ENCODE measurements around the gene CSNK1G1. TPM values are rescaled to one million over a fixed set of nuclear protein-coding genes. Genes with fewer than 3 reads are reported as not detected.

CSNK1G1 gene
- total RNA-seq, 2 donors from 2014 or later: 9.3 to 11.8 TPM

- no peaks in the 10 kb centered on the region for H3K36me3 ChIP-seq
- H3K27me3 ChIP-seq (replicated peaks; ENCODE audit: insufficient read depth): no peaks in the 10 kb centered on the region
- no peak overlapping the region for H3K4me3 ChIP-seq
- DNase-seq (ENCODE audit: low spot score) (no peak), ATAC-seq (ENCODE audit: insufficient number of reproducible peaks, low FRiP score, low read depth) (no peak)
- H3K9me3 ChIP-seq: no peaks in the 10 kb centered on the region
- H3K4me1 ChIP-seq (ENCODE audit: control insufficient read depth in 1 of 2, low read depth in 2 of 2): no peaks in the 10 kb centered on the region
- TF ChIP-seq, protein P1, sequence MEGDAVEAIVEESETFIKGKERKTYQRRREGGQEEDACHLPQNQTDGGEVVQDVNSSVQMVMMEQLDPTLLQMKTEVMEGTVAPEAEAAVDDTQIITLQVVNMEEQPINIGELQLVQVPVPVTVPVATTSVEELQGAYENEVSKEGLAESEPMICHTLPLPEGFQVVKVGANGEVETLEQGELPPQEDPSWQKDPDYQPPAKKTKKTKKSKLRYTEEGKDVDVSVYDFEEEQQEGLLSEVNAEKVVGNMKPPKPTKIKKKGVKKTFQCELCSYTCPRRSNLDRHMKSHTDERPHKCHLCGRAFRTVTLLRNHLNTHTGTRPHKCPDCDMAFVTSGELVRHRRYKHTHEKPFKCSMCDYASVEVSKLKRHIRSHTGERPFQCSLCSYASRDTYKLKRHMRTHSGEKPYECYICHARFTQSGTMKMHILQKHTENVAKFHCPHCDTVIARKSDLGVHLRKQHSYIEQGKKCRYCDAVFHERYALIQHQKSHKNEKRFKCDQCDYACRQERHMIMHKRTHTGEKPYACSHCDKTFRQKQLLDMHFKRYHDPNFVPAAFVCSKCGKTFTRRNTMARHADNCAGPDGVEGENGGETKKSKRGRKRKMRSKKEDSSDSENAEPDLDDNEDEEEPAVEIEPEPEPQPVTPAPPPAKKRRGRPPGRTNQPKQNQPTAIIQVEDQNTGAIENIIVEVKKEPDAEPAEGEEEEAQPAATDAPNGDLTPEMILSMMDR (IDR thresholded peaks at IDR 0.05): no peak
- no peak overlapping the region for H3K27ac ChIP-seq
Observed at GRCh38 chr15:64264502-64264901, 91.5 kb downstream of the CSNK1G1 start.

DNA sequence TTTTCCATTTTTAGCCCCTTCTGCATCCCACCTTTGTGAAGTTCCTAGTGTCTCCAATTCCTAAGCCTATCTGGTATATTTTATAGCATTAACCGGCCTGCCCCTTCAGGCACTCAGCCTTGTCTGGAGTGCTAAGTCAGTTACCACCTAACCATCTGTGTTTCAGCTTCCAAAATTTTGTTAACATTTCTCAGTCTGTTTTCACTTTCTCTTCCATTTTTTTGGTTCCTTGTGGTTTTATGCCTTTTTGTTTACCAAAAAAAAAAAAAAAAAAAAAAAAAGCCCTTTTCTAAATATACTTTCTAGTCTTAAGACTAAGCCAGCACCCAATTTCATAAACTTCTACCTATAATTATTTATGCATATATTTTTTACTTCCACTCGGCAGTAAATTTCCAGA, 92.4 kb downstream of the CSNK1G1 start:
- no peaks in the 10 kb centered on the region for H3K9me3 ChIP-seq
- TF ChIP-seq, protein P1 (IDR thresholded peaks at IDR 0.05): no peak
- DNase-seq (ENCODE audit: low spot score) (no peak), ATAC-seq (ENCODE audit: insufficient number of reproducible peaks, low FRiP score, low read depth) (no peak)
- H3K27ac ChIP-seq: no peak overlapping the region
- H3K36me3 ChIP-seq: no peaks in the 10 kb centered on the region
- H3K4me3 ChIP-seq: no peak overlapping the region
- H3K4me1 ChIP-seq (ENCODE audit: control insufficient read depth in 1 of 2, low read depth in 2 of 2): no peaks in the 10 kb centered on the region
- no peaks in the 10 kb centered on the region for H3K27me3 ChIP-seq (replicated peaks; ENCODE audit: insufficient read depth)

DNA sequence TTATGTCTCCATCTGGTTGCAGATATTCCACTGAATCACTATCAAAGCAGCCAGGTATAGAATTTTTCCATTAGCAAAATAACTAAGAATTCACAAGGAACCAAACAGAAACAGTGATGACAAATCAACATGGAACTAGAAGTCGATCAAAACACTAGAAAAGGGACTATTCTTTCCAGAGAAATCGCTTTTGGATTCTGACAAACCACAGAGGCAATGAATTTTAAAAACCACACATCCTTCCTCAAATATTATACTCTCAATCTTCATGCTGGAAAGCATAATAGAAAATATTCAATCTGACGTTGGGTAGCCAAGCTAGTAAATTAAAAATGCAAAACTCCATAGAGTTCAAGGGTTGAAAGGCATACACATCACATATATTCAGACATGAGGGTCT, 99.9 kb downstream of the CSNK1G1 start:
- no peak for DNase-seq (ENCODE audit: low spot score)
- no peaks in the 10 kb centered on the region for H3K9me3 ChIP-seq
- H3K36me3 ChIP-seq: peaks cover 3% of the 10 kb centered on the region
- TF ChIP-seq, protein P1 (IDR thresholded peaks at IDR 0.05): no peak
- H3K27ac ChIP-seq: no peak overlapping the region
- H3K4me3 ChIP-seq: no peak overlapping the region
- no peaks in the 10 kb centered on the region for H3K27me3 ChIP-seq (replicated peaks; ENCODE audit: insufficient read depth)
- no peak for ATAC-seq (ENCODE audit: insufficient number of reproducible peaks, low FRiP score, low read depth)
- no peaks in the 10 kb centered on the region for H3K4me1 ChIP-seq (ENCODE audit: control insufficient read depth in 1 of 2, low read depth in 2 of 2)

- TF ChIP-seq, protein P1 (IDR thresholded peaks at IDR 0.05): no peak
- DNase-seq (ENCODE audit: low spot score): no peak
- no peaks in the 10 kb centered on the region for H3K27me3 ChIP-seq (replicated peaks; ENCODE audit: insufficient read depth)
- no peak overlapping the region for H3K27ac ChIP-seq
- H3K9me3 ChIP-seq: no peaks in the 10 kb centered on the region
- no peaks in the 10 kb centered on the region for H3K36me3 ChIP-seq
- H3K4me1 ChIP-seq (ENCODE audit: control insufficient read depth in 1 of 2, low read depth in 2 of 2): peaks cover 6 to 11% of the 10 kb centered on the region in 2 donors
- no peak for ATAC-seq (ENCODE audit: insufficient number of reproducible peaks, low FRiP score, low read depth)
- H3K4me3 ChIP-seq: no peak overlapping the region
Observed at GRCh38 chr15:64251658-64252057, 104.3 kb downstream of the CSNK1G1 start.

- no peak overlapping the region for H3K4me3 ChIP-seq
- no peak for DNase-seq (ENCODE audit: low spot score)
- peaks cover 6 to 11% of the 10 kb centered on the region in 2 donors for H3K4me1 ChIP-seq (ENCODE audit: control insufficient read depth in 1 of 2, low read depth in 2 of 2)
- TF ChIP-seq, protein P1 (IDR thresholded peaks at IDR 0.05): no peak
- no peaks in the 10 kb centered on the region for H3K36me3 ChIP-seq
- no peaks in the 10 kb centered on the region for H3K9me3 ChIP-seq
- H3K27ac ChIP-seq: no peak overlapping the region
- no peak for ATAC-seq (ENCODE audit: insufficient number of reproducible peaks, low FRiP score, low read depth)
- no peaks in the 10 kb centered on the region for H3K27me3 ChIP-seq (replicated peaks; ENCODE audit: insufficient read depth)
Observed at GRCh38 chr15:64251121-64251520, 104.9 kb downstream of the CSNK1G1 start.

Data from thoracic aorta (tissue), 2 donors.